DLD1 (cell line): Measurements from ENCODE around the gene ANKRD26.

Experiments
- in situ Hi-C: cut with HindIII; loops from 2 replicates; pipeline ENCODE4 v1.10.0; 2017; ENCODE audit warnings: low sequenced_read_pairs

ANKRD26 gene

GRCh38 chr10:27022048-27022447, 78.2 kb downstream of the ANKRD26 start:
- in situ Hi-C loops = no loop called here

- in situ Hi-C loops = no loop called here
Measured at GRCh38 chr10:27020243-27020642, 80.1 kb downstream of the ANKRD26 start.

GRCh38 chr10:27019827-27020226, 80.5 kb downstream of the ANKRD26 start:
- in situ Hi-C loops = no loop called here

- in situ Hi-C loops = no loop called here
Measured at GRCh38 chr10:26997610-26998009, 102.7 kb downstream of the ANKRD26 start.

- in situ Hi-C loops = no loop called here
Measured at GRCh38 chr10:26994743-26995142, 105.6 kb downstream of the ANKRD26 start.

- in situ Hi-C loops = no loop called here
Measured at GRCh38 chr10:26987851-26988250, 112.4 kb downstream of the ANKRD26 start.

- in situ Hi-C loops = no loop called here
Measured at GRCh38 chr10:26983156-26983555, 117.1 kb downstream of the ANKRD26 start.

GRCh38 chr10:26982058-26982457, 118.2 kb downstream of the ANKRD26 start:
- in situ Hi-C loops = no loop called here

- in situ Hi-C loops = no loop called here
Measured at GRCh38 chr10:26981232-26981824, 119.0 kb downstream of the ANKRD26 start.

- in situ Hi-C loops = no loop called here
Measured at GRCh38 chr10:26978519-26978918, 121.8 kb downstream of the ANKRD26 start.

GRCh38 chr10:26977635-26978034, 122.7 kb downstream of the ANKRD26 start:
- in situ Hi-C loops = no loop called here

- in situ Hi-C loops = no loop called here
Measured at GRCh38 chr10:26970667-26971066, 129.6 kb downstream of the ANKRD26 start.

- in situ Hi-C loops = no loop called here
Measured at GRCh38 chr10:26969145-26969926, 131.0 kb downstream of the ANKRD26 start.

GRCh38 chr10:26962835-26963234, 137.5 kb downstream of the ANKRD26 start:
- in situ Hi-C loops = no loop called here

GRCh38 chr10:26960308-26960707, 140.0 kb downstream of the ANKRD26 start:
- in situ Hi-C loops = no loop called here

GRCh38 chr10:26959841-26960240, 140.5 kb downstream of the ANKRD26 start:
- in situ Hi-C loops = no loop called here
